Measurements from ENCODE around the gene GMEB2.
"Not testable (repeated sequence)": the region's sequence is repeated elsewhere in the genome, so short reads cannot be mapped to it uniquely, and the experiment has no call there.

GMEB2 gene

DNA sequence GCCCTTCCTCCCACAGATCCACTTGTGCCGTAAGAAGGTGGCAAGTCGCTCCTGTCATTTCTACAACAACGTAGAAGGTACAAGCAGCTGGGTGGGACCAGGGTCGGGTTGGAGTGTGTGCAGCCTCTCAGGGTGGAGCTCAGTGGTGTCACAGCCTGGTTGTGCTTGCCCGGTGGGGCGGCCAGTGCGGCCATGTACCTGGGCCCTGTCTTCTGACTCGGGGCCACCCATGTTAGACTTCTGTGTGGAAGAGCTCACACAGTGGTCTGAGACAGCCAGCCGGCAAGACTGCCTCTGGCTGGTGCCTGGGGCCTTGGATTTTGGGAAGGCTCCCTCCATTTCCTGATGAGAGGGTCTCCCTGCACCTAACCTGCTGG, 35.9 kb upstream of the GMEB2 start:
- no peaks in the 10 kb centered on the region for H3K27me3 Mint-ChIP-seq (ENCODE audit: low read depth, poor library complexity)
- no peak overlapping the region for H3K4me3 Mint-ChIP-seq
- H3K27ac Mint-ChIP-seq: no peak overlapping the region
- TF ChIP-seq, protein P1, sequence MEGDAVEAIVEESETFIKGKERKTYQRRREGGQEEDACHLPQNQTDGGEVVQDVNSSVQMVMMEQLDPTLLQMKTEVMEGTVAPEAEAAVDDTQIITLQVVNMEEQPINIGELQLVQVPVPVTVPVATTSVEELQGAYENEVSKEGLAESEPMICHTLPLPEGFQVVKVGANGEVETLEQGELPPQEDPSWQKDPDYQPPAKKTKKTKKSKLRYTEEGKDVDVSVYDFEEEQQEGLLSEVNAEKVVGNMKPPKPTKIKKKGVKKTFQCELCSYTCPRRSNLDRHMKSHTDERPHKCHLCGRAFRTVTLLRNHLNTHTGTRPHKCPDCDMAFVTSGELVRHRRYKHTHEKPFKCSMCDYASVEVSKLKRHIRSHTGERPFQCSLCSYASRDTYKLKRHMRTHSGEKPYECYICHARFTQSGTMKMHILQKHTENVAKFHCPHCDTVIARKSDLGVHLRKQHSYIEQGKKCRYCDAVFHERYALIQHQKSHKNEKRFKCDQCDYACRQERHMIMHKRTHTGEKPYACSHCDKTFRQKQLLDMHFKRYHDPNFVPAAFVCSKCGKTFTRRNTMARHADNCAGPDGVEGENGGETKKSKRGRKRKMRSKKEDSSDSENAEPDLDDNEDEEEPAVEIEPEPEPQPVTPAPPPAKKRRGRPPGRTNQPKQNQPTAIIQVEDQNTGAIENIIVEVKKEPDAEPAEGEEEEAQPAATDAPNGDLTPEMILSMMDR (IDR thresholded peaks at IDR 0.05): no peak
- H3K4me1 Mint-ChIP-seq: peaks cover 26% of the 10 kb centered on the region
- no peaks in the 10 kb centered on the region for H3K9me3 Mint-ChIP-seq
- DNase-seq: no peak
- H3K36me3 Mint-ChIP-seq (ENCODE audit: low read depth): peaks cover 26% of the 10 kb centered on the region

DNA sequence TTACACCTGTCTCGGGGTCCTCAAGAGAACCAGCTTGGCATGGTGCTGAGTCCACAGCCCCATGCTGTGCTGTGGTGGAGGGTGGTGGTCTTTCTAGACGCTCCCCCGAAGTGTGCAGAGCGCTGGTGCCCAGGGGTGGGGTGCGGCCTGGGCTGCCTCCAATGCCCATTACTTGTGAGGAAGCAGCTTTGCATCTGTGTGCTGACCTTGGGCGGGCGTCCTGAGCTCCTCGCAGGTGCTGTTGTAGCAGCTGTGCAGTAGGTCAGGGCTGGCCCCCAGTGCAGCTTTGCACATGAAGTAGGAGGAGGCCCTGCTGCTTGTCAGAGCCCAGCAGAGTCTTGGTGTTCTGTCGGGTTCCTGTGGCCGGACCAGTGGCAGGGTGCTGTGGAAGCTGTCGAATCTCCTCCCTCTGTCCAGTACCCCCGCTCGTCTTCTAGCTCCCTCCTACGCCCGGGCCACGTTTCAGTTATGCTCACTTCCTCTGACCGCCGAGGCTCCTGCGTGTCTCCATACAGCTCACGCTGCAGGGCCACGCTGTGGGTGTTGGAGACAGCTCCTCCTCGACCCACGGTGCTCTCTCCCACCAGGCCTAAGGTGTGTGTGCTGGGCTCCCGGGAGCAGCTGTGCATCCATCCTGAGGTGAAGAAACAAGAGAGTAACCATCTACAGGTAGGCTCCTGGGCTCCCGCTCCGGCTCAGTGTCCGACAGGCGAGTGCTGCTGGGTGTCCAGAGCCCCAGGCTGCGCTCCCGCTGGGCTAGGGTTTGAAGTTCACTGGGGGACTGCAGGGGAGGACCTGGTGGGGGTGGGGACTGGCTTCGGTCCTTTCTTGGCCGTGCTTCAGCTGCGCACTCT, 35.3 kb upstream of the GMEB2 start:
- Mint-ChIP-seq H3K36me3 (ENCODE audit: low read depth) (peaks cover 20% of the 10 kb centered on the region), H3K4me1 (peaks cover 28% of the 10 kb centered on the region), H3K27me3 (ENCODE audit: low read depth, poor library complexity) (no peaks in the 10 kb centered on the region), H3K9me3 (no peaks in the 10 kb centered on the region), H3K27ac (no peak overlapping the region), H3K4me3 (no peak overlapping the region)
- TF ChIP-seq, protein P1 (IDR thresholded peaks at IDR 0.05): no peak
- no peak for DNase-seq

DNA sequence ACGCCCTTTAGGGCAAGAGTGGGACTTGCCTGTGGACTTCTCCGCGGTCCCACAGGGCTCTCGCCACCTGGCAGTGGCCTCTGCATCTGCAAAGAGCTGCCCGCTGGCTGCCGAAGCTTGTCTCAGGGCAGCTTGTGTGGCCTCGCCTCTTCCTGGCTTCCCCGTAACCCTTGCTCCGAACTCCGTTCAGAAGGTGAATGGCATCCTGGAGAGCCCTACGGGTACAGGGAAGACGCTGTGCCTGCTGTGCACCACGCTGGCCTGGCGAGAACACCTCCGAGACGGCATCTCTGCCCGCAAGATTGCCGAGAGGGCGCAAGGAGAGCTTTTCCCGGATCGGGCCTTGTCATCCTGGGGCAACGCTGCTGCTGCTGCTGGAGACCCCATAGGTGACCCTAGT, 34.2 kb upstream of the GMEB2 start:
- Mint-ChIP-seq H3K27me3 (ENCODE audit: low read depth, poor library complexity) (no peaks in the 10 kb centered on the region), H3K27ac (no peak overlapping the region), H3K4me1 (peaks cover 31% of the 10 kb centered on the region), H3K9me3 (no peaks in the 10 kb centered on the region), H3K36me3 (ENCODE audit: low read depth) (peaks cover 15% of the 10 kb centered on the region), H3K4me3 (no peak overlapping the region)
- no peak for DNase-seq
- TF ChIP-seq, protein P1 (IDR thresholded peaks at IDR 0.05): no peak

DNA sequence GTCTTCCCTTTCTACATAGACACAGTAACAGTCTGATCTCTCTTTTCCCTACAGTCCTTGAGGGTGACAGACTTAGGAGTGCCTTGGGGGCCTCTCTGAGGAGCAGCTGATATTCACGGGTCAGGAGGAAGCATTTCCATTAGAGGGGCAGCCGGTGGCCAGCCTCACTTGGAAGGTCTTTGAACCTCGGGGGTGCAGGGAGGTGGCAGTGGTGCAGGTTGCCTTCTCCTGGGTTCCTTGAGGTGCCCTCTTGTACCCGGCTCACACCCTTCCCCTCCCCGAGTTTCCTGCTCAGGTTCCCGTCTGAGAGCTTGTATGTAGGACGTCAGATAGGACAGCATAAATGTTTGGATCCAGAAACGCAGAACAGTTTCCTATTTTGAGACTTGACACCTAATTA, 33.7 kb upstream of the GMEB2 start:
- Mint-ChIP-seq H3K4me3 (no peak overlapping the region), H3K36me3 (ENCODE audit: low read depth) (peaks cover 10% of the 10 kb centered on the region), H3K27ac (no peak overlapping the region), H3K27me3 (ENCODE audit: low read depth, poor library complexity) (no peaks in the 10 kb centered on the region), H3K9me3 (no peaks in the 10 kb centered on the region), H3K4me1 (peaks cover 31% of the 10 kb centered on the region)
- no peak for DNase-seq
- TF ChIP-seq, protein P1 (IDR thresholded peaks at IDR 0.05): no peak

DNA sequence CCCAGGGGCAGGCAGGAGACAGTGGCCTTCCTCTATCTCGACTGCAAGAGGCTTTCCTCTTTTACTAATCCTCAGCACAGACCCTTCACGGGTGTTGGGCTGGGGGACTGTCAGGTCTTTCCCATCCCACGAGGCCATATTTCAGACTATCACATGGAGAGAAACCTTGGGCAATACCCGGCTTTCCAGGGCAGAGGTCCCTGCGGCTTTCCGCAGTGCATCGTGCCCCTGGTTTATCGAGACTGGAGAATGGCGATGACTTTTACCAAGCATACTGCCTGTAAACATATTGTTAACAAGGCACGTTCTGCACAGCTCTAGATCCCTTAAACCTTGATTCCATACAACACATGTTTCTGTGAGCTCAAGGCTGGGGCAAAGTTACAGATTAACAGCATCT, 33.3 kb upstream of the GMEB2 start:
- not testable (repeated sequence) for H3K27ac Mint-ChIP-seq, H3K9me3 Mint-ChIP-seq

DNA sequence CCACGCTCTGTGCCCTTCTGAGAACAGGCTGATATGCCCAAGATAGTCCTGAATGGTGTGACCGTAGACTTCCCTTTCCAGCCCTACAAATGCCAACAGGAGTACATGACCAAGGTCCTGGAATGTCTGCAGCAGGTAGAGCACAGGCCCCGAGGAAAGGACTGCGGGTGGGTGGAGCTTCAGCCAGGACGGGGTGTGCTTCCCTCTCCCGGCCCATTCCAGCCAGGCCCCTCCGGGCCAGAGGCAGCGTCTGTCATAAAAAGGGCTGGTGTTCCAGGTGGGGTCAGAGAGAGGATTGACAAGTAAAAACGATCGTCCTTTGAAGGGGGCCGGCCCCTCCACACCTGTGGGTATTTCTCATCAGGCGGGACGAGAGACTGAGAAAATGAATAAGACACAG, 32.5 kb upstream of the GMEB2 start:
- Mint-ChIP-seq H3K9me3 (no peaks in the 10 kb centered on the region), H3K36me3 (ENCODE audit: low read depth) (peaks cover 10% of the 10 kb centered on the region), H3K27me3 (ENCODE audit: low read depth, poor library complexity) (no peaks in the 10 kb centered on the region), H3K27ac (no peak overlapping the region), H3K4me1 (peaks cover 32% of the 10 kb centered on the region), H3K4me3 (peak overlapping the region; percentile 97)
- no peak for DNase-seq
- TF ChIP-seq, protein P1 (IDR thresholded peaks at IDR 0.05): no peak

More for the DNA sequence above, 33.3 kb upstream of the GMEB2 start:
- Mint-ChIP-seq H3K4me3 (peak overlapping the region; percentile 97), H3K4me1 (peaks cover 31% of the 10 kb centered on the region)
- not testable (repeated sequence) for DNase-seq; H3K36me3 Mint-ChIP-seq (ENCODE audit: low read depth); H3K27me3 Mint-ChIP-seq (ENCODE audit: low read depth, poor library complexity)

Data from nephron progenitor cell (in vitro differentiated cells).